Activated CD8-positive, alpha-beta memory T cell treated with anti-CD3 and anti-CD28 coated beads, Interleukin-2, amount 50 U/mL, for 24 hours (primary cell): ENCODE results near the gene MYO5B.

ENCODE experiments used
- DNase-seq: peaks from one replicate; pipeline ENCODE4 v3.0.0-alpha.2; 2020; ENCODE audit errors: extremely low read depth

The MYO5B gene

GRCh38 chr18:49886891-49887764 is 307.8 kb downstream of the MYO5B start:
- DNase-seq = no peak

- no peak for DNase-seq
Measured at GRCh38 chr18:49884959-49885358, 310.0 kb downstream of the MYO5B start.

- DNase-seq = no peak
Measured at GRCh38 chr18:49884465-49884864, 310.5 kb downstream of the MYO5B start.

- no peak for DNase-seq
Measured at GRCh38 chr18:49880661-49881060, 314.3 kb downstream of the MYO5B start.

GRCh38 chr18:49879271-49879580 is 315.7 kb downstream of the MYO5B start:
- no peak for DNase-seq

- no peak for DNase-seq
Measured at GRCh38 chr18:49878567-49879270, 316.2 kb downstream of the MYO5B start.

- DNase-seq = no peak
Measured at GRCh38 chr18:49878015-49878414, 316.9 kb downstream of the MYO5B start.

GRCh38 chr18:49876536-49876935 is 318.4 kb downstream of the MYO5B start:
- no peak for DNase-seq

GRCh38 chr18:49875783-49876182 is 319.2 kb downstream of the MYO5B start:
- no peak for DNase-seq

- no peak for DNase-seq
Measured at GRCh38 chr18:49875155-49875554, 319.8 kb downstream of the MYO5B start.

GRCh38 chr18:49874238-49874637 is 320.7 kb downstream of the MYO5B start:
- DNase-seq = no peak

- no peak for DNase-seq
Measured at GRCh38 chr18:49869354-49869753, 325.6 kb downstream of the MYO5B start.

GRCh38 chr18:49866680-49867079 is 328.3 kb downstream of the MYO5B start:
- no peak for DNase-seq

- no peak for DNase-seq
Measured at GRCh38 chr18:49865401-49865800, 329.5 kb downstream of the MYO5B start.

GRCh38 chr18:49863769-49864621 is 331.0 kb downstream of the MYO5B start:
- no peak for DNase-seq

GRCh38 chr18:49862656-49863385 is 332.1 kb downstream of the MYO5B start:
- no peak for DNase-seq

GRCh38 chr18:49861659-49862058 is 333.3 kb downstream of the MYO5B start:
- DNase-seq = no peak

- no peak for DNase-seq
Measured at GRCh38 chr18:49859725-49860124, 335.2 kb downstream of the MYO5B start.

GRCh38 chr18:49859021-49859359 is 336.0 kb downstream of the MYO5B start:
- no peak for DNase-seq

GRCh38 chr18:49858309-49859020 is 336.5 kb downstream of the MYO5B start:
- DNase-seq = peak; percentile 32

GRCh38 chr18:49857708-49858107 is 337.2 kb downstream of the MYO5B start:
- no peak for DNase-seq
